GM18907 (cell line): ENCODE data around the gene IRF7.
"Not testable (repeated sequence)": the region's sequence is repeated elsewhere in the genome, so short reads cannot be mapped to it uniquely, and the experiment has no call there.

ENCODE experiments used
- ATAC-seq: cut with Tn5 transposase; IDR thresholded peaks from one replicate; pipeline ENCODE4 v1.9.1; 2021; ENCODE audit warnings: mild to moderate bottlenecking, moderate library complexity; ENCODE audit not compliant: unreplicated experiment

IRF7 gene

DNA sequence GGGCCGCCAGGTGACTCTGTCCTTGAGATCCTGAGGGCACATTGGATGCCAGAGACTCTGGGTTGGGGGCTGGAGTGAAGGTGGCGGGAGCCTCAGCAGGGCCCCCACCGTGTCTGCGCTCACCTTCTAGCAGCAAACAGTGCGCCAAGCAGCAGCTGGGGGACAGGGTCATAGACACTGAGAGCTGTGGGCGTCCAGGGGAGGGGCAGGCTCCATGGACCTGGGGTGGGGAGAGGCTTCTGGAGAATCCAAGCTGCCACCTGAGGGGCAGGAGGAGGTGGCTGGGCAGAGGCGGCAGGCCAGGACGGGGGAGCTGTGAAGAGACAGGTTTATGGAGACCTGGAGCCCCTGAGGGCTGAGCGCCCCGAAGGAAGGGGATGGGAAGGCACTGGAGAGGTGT is 31.5 kb downstream of the IRF7 start:
- ATAC-seq = no peak

DNA sequence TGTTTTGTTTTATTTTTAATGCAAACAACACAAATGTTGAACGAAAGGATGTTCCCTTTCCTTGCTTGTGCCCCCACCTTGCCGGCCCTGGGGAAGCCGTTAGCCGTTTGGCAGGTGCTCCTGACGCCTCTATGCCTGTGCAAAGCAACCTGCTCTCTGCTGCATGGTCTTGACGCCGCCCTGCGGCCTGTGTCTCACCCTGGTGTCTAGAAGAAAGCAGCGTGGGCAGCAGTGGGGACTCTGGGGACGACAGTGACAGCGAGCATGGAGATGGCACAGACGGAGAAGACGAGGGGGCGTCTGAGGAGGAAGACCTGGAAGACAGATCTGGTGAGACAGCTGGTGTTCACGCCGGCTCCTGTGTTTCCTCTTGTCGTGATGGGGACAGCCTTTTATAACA is 34.0 kb downstream of the IRF7 start:
- ATAC-seq = no peak

DNA sequence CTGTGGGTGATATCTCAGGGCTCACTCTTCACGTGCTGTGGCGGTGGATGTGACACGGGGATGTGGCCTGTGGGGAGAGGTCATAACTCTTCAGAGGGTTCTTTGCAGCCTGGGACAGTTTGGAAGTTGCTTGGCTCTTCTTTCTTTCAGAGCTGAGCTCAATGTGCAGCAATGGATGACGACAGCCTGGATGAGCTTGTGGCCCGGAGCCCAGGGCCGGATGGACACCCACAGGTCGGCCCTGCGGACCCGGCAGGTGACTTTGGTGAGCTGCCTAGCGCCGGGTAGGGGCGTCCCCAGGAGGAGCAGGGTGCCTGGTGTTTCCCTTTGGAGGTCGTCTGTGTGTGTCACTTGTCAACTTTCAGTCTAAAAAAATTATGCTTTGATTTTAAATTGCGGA is 34.4 kb downstream of the IRF7 start:
- no peak for ATAC-seq

DNA sequence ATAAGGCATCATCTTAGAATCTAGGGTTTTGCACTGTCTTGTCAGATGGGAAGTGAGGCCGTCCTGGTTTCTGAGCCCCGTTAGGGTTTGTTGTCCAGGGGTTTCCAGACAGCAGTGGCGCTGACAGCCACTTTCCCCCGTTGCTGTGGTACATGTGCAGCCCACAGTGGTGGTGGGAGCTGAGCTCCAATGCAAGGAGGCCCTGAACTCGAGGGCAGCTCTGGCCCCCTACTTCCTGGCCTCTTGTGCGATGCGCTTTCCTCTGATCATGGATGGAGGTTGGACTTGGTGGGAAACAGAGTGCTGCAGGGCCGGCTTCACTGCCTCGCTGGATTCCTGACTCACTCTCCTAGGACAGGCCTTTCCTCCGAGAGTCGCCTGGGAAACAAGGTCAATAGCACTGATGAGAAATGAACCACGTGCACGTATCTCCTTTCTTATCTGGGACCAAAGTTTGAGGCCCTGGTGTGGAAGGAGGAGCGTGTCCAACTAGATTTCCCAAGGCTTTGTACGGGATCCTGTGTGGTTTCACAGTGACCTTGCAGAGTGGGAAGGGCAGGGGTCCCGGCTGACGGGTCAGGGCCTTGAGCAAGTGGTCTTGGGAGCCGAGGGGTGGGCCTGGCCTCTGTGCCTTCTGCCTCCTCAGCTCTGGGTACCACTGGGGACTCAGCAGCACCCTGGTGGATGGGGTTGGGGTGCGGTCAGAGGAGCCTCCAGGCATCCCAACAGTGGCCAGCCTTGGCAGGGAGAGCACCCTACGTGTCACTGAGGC is 35.7 kb downstream of the IRF7 start:
- no peak for ATAC-seq

DNA sequence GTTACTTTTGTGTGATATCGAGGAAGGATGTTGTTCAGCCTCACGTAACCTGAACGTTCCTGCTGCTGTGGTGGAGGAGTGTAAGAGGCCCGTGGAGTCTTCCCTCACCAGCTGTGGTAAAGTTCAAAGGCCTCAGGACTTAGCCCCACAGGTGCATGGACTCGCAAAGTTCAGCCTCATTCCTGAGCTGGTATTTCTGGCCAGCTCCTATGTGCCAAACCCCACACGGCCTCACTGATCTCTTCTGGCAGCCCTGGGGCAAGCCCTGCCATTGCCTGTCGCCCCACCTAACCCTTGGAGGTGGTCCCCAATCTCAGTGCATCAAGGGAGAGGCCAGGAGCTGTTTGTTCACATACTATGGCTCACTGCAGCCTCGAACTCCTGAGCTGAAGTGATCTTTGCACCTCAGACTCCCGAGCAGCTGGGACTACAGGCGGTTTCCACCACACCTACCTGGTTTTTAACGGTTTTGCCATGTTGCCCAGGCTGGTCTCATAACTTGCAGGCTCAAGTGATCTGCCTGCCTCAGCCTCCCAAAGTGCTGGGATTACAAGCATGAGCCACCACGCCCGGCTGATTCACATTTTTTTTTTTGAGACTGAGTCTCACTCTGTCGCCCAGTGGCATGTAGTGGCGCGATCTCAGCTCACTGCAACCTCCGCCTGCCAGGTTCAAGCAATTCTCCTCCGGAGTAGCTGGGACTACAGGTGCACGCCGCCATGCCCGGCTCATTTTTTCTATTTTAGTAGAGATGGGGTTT is 37.3 kb downstream of the IRF7 start:
- ATAC-seq = no peak

DNA sequence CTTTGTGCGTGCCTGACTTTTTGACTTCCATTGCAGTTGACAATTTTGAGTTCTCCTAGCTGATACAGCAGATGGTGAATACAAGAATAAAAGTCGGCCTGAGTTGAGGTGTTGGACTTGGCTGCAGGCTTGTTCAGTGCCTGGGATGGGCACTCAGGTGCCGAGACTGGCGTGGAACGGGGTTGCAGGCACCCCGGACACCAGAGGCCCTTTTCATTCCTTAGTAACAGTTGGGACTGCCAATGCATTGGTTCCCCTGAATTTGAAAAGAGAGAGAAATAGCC is 38.2 kb downstream of the IRF7 start:
- no peak for ATAC-seq

DNA sequence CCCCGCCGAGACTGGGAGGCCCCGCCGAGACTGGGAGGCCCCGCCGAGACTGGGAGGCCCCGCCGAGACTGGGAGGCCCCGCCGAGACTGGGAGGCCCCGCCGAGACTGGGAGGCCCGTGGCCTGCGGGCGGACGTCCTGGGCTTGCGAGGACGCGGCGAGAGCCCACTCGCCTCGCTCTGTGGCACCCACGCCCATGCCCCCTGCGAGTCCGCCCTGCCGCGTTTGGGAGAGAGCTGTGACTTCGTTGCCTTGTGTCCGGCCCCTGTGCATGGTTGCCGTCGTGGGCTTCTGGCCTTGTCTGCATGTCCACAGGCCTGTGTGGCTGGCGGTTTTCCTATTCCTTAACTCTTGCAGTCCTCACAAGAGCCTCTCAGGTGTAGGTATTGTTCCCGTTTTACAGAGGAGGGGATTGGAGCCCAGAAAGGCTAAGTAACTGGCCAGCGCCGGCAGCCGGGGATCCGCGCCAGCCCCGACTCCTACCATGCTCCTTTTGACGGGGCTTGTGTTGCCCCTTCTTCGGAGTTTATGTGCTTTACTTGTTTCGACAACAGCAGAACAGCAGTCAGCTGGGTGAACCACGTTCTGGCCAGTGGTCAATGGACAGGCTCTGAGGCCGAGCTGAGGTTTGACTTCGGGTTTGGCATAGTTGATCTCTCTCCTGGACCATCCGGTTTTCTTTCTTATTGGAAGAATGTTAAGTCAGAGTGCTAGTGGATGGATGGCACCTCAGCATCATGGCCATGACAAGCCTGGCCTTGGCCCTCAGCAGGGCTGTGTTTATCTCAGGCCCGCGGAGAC is 38.7 kb downstream of the IRF7 start:
- ATAC-seq = no peak

DNA sequence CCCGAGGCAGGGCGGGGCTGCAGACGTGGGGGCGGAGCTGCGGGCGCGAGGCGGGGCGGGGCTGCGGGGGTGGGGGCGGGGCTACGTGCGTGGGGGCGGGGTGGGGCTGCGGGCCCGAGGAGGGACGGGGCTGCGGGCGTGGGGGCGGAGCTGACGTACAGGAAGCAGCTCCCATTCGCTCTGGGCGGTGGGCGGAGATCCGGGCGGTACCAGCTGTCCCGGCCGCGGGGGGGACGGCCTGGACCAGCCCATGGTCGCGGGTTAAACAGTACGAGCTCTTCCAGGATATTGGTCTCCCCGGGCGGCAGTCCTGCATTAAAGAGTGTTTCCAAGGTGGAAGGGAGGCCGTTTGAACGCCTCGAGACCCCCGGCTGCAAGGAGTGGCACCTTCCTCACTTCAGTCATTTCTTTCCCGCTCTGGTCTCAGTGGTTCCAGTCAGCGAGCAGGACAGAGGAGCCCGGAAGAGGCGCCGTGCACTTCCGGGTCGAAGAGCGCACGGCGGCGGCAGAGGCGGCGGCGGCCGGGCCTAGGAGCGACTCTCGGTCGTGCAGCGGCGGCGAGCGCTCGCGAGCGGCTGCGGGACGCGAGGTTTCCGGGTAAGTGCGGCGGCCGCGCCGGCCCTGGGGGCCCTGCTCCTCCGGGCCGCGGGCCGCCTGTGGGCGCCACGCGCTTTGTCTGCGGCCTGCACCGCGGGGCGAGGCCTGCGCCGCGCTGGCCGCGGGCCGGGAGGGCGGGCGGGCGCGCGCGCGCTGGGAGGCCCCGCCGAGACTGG is 39.6 kb downstream of the IRF7 start, which contains the start of gene PHRF1:
PHRF1 (plus strand) TSS at position 475 of the 773 bp plus-strand sequence. CDS start 5,043 bp downstream, outside the sequence.
- ATAC-seq = peak; percentile 80

DNA sequence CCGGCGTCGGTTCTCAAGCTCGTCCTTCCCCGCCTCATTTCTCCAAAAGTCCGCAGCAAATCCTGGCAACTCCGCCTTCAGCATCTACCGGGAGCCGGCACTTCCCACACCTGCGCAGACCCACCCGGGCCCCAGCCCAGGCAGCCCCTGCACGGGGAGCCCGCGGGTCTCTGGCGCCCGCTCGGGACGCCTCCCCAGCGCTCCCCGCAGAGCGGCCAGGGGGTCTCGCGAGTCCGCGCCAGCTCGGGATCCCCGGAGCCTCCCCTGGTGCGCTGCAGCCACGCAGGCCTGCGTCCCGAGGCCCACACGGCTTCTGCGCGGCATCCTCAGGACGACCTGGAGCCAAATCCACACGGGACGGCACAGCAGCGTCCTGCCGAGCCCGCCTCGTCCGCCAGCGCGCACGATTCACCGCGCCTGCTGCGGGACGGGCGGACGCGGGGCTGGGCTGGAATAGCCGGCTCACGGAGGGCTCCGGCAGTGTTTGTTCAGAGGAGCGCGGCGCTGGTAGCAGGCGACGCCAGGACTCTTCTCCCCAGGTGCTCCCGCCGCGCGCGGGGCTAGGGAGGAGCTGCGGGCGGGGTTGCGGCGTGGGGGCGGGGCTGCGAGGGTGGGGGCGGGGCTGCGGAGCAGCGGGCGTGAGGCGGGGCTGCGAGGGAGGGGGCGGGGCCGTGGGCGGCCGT is 40.3 kb downstream of the IRF7 start:
- ATAC-seq = peak; percentile 32

DNA sequence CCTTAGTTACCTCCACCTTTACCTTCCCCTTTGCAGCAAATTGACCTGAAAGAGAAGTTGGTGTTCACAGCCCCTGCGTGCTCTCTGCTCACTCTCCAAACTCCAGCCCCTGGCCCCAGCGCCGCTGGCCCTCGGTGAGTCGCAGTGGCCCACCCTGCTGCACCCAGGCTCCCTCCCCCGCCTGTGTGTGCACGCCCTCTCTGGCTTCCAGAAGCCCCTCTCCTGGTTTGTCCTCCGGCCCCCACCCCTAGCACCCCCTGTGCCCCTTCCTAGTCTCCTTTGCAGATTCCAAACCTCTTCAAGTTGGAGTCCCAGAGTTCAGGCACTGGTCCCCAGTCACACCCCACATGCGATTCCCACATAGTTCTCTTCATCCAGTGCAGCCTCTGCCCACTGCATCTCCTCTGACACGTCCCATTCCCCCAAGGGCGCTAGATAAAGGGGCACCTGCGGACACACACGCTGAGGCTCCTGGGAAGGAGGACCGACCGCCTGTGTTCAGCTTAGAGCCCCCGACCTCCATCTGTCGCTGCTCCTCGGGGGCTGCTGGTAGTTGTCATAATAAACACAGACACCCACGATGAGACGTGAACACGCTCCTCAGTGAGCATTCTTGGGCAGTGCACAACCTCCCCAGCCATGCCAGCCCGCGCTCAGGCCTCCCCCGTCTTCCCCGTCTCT is 41.0 kb downstream of the IRF7 start:
- ATAC-seq = no peak

DNA sequence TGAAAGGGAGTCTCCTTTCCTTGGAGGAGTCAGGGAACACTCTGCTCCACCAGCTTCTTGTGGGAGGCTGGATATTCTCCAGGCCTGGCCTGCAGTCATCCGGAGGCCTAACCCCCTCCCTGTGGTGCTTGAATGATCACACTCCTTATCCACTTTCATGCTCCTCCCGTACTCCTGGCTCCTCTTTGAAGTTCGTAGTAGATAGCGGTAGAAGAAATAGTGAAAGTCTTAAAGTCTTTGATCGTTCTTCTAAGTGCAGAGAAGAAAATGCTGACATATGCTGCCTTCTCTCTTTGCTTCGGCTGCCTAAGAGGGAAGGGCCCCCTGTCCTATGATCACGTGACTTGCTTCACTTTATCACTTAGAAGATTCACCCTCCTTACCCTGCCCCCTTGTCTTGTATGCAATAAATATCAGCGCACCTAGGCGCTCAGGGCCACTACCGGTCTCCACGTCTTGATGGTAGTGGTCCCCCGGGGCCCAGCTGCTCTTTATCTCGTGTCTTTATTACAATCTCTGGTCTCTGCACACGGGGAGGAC is 41.6 kb downstream of the IRF7 start:
- ATAC-seq = not testable (repeated sequence)

DNA sequence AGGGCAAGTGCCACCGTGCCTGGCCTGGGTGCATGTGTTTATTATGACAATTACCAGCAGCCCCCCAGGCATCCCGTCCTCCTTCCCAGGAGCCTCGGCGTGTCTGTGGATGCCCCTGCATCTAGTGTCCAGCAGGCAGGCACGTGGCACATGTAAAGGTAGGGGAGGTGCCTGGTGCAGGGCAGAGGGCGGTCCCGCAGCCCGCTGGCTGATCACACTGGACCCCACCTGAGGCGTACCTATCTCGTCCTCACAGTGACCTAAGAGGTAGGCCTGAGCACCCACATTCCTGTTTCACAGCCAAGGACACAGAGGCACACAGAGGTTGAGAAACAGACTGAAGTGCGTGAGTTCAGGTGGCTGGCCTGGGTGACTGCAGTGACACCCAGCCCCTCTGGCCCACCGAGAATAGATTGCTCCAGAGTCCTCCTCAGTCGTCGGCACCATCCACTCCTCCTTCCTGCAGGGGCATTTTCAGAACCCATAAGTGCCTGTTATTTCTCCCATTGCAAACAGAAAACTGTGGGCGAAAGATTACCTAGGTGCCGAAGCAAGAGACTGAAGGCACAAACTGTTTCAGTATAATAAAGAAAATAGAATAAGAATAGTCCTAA is 42.5 kb downstream of the IRF7 start:
- ATAC-seq = no peak

DNA sequence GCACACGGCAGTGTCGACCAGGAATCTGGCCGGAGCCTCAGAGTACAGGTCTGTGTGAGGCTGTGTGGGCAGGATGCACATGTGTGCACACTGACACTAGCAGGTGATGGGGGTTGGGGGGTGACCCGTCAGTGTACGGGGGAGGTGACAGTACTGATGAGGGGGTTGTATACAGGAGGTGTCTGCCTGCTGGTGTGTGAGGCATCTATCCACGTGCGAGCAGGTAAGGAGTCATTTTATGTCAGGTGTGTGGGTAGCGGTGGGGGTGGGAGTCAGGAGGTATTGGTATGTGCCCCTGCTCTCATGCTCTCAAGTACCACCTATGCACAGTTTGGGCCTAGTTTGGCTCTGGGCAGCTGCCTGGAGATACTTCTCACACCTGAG is 44.0 kb downstream of the IRF7 start:
- no peak for ATAC-seq

DNA sequence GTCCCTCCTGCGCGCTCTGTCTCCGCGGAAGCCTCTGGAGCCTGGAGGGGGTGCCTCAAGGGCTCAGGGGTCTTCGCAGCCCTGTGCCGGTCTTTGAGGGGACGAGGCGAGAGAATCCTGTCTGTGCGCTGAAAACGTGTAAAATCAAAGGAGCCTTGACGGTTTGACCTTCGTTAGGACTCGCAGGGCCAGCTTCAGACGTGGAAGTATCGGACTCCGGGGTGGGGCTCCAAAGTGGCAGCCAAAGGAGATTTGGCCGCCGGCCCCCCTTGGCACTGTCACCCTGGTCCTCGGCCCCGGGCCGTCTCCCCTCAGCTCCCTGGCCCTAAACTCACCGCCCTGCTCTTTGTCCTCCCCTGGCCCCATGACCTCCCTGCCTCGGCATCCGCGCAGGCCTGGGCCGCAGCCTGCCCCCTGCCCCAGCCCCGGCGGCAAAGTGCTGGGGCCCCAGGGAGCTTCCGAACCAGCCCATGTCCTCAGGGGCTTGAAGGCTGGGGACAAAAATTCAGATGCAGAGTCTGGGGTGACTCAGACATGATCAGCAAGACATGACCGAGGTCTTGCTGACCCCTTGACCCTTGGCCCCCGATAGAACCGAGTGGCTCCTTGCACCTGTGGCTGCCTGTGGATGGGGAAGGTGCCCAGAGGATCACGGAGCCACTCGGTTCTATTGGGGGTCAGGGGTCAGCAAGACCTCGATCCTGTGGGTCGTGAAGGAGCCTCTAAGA is 46.4 kb downstream of the IRF7 start:
- no peak for ATAC-seq

DNA sequence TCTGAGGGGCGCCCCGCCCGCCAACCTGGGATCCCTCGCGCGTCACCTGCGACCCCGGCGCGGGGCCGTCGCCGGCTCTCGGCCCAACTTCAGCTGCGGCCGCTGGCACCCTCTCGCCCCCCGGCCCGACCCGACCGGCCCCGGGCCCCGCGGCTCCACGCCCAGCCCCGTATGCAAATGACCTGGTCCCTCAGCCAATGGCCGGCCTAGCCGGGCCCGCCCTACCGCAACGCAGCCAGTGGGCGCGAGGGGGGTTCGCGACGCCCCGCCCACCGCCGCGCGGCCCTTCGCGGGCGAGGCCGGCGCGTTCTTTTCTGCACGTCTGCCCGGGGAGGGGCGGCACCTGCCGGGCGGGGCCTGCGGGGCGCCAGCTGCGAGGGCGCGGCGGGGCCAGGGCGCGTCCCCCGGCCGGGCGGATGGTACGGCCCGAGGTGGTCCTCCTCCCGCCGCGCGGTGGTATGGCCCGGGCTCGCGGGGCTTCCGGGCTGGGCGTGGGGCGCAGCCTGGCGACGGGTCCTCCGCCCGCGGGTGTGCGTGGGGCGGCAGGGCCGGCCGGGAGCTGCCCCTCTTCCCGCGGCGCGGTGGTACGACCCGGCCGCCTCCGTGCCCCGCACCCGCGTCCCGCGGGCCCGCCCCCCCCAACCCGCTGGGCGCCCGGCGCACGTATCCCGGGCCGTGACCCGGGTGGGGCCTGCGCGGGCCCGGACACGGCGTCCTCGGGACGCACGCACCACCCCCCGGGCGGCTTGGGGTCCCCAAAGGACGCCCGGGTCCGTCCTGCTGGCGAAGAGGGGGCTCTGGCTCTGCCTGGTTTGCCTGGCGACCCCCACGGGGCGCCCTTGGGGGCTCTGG is 47.2 kb downstream of the IRF7 start:
- ATAC-seq = peak; percentile 82

DNA sequence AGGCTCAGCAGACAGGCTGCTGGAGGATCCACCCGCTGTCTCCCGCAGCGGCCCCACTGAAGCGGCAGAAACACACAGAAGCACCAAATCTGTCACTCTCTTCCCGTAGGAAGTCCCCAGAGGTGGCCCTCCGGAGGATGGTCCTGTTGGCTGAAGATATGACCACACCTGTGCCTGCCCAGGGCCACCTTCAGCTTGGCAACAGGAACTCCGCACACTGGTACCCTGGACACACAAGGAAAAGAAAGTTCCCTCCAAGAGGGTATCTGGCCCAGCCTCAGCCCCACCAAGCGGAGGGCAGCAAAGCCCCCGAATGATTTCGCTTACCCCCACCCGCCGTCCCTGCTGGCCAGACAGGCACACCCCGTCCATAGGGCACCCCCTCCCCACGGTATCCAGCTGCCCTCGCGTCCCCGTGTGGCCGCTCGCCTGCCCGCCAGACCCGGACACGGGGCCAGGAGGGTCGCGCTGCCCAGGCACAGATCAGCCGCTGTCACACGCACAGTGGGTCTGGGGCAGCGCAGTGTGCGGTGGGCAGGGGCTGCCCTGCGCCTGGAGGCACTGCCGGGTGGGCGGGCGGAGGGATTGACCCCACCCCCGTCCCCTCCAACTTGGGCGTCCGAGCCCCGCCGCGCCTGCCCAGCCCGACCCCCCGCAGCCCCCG is 48.0 kb downstream of the IRF7 start:
- peak; percentile 3 for ATAC-seq

DNA sequence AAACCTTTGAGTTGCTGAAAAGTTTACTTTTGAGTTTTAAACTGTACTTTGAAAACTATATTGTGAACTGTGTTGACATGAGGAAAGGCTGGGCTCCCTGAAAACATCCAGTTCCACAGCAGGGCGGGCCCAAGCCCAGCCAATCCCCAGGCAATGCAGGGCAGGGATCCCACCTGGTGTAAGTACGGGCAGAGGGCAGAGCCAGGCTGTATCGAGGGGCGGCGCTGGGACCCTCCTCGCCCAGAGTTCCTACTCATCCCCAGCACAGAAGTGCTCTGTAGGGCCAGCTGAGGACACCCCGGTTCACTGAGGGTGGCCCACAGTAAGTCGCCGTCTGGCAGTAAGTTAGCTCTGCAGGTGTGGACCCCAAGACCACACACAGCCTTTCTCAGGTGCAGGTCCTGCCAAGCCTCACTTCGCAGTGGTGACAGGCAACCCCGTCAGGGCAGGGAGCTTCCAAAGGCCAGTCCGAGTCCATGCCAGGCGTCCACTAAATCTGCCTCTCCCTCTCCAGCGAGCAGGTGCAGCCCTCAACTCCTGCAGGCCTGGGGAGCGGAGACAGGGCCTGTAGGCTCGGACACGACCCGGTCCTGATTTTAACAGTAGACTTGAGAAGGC is 48.6 kb downstream of the IRF7 start:
- ATAC-seq = no peak
